Hematopoietic multipotent progenitor cell treated with erythropoietin and hydrocortisone succinate and interleukin-3 and kit ligand, for 4 days (in vitro differentiated cells): ENCODE results near the gene SLC5A2.
A peak's percentile ranks its signal among the peaks of the same experiment; 100 is the strongest.
"Not testable (repeated sequence)": the region's sequence is repeated elsewhere in the genome, so short reads cannot be mapped to it uniquely, and the experiment has no call there.

Experiments
- DNase-seq: peaks from one replicate; pipeline ENCODE4 v3.0.0-alpha.2; 2015

SLC5A2 gene

GRCh38 chr16:31477220-31478216 is 5.4 kb upstream of the SLC5A2 start:
- DNase-seq = peak; percentile 89

DNA sequence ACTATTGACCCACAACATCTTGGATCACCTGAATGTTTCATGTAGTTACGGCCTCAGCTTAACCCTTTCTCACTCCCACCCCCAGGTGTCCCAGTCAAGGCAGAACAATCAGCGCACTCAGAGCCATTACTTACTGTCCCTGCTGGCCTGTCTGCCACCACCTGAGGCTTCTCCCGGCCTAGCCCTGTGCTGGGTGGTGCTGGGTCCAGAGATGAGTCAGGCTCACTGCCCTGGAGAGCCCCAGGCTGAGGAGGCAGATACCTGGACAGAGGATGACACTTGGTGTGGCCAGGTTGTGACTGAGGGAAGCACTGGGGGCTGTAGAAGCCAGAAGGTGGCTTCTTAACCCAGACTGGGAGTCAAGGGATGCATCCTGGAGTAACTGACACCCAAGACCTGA is 4.0 kb upstream of the SLC5A2 start:
- DNase-seq = no peak

- no peak for DNase-seq
These were observed 3.2 kb upstream of the SLC5A2 start for GRCh38 chr16:31479751-31480150.

DNA sequence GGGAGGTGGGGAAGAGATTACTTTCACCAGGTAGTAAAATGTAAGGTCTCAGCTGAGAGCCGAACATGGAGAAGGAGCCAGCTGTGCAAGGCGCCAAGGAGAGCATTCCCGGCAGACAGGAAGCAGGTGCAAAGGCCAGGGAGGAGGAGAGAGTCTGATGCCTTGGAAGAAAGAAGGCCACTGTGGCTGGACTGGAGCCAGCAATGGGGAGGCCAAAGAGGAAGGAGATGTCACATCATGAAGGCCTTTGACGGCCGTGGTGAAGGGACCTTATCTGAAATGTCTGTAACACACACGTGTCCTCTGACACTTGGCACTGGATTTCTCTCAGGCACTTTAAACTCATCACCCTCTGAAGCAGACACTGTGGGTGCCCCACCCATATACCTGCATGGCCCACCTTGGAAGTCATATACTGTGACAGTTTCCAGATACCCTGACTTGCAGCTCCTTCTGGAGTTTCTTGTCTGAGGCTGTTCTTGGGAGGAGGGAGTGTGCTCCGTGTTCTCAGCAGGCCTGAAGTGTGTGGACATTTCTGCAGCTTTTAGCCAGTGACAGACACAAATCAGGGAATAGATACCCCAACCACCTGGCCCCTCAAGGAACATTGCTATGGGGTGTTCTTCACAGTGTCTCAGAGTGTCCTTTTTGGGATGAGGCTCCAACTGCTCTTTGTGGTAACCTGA is 1.9 kb upstream of the SLC5A2 start:
- DNase-seq = peak; percentile 78

GRCh38 chr16:31484048-31484447 is 1.1 kb downstream of the SLC5A2 start:
- not testable (repeated sequence) for DNase-seq

DNA sequence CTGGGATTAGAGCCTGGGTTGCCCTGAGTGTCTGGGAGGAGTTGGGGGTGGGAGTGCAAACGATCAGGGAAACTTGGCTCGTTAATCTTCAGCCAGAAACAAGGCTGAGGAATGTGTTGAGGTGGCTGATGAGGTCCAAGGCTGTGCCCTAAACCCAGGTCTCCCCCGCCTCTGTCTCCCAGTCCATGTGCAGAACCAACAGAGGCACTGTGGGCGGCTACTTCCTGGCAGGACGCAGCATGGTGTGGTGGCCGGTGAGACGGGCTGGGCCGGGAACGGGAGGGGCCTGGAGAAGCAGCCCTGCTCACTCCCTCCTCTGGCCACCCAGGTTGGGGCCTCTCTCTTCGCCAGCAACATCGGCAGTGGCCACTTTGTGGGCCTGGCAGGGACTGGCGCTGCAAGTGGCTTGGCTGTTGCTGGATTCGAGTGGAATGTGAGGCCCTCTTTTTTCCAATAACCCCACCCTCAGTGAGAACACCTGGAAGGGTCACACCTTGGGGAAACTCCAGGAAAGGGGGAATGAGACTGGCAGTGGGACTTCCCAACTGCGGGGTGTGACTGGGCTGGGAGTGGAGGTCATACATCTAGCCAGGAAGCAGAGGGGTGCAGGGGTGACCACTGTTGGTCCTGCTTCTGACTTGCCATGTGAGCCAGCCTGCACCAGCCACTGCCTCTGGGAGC is 1.7 kb downstream of the SLC5A2 start:
- DNase-seq = no peak

- no peak for DNase-seq
These were observed 2.6 kb downstream of the SLC5A2 start for GRCh38 chr16:31485571-31485970.

DNA sequence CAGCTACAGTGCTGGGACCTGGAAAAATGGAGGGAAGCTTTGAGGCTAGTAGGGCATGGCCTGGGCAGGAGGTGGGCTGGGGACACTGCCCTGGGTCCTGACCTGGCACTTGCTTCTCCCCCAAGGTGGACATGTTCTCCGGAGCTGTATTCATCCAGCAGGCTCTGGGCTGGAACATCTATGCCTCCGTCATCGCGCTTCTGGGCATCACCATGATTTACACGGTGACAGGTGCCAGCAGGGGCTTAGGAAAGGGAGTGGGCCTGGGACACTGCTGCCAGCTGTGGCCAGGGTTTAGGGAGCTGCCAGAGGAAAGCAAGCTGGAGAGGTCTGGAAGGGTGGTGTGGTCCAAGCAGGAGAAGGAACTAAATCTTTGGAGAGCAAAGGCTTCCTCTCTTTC is 3.1 kb downstream of the SLC5A2 start:
- DNase-seq = no peak

DNA sequence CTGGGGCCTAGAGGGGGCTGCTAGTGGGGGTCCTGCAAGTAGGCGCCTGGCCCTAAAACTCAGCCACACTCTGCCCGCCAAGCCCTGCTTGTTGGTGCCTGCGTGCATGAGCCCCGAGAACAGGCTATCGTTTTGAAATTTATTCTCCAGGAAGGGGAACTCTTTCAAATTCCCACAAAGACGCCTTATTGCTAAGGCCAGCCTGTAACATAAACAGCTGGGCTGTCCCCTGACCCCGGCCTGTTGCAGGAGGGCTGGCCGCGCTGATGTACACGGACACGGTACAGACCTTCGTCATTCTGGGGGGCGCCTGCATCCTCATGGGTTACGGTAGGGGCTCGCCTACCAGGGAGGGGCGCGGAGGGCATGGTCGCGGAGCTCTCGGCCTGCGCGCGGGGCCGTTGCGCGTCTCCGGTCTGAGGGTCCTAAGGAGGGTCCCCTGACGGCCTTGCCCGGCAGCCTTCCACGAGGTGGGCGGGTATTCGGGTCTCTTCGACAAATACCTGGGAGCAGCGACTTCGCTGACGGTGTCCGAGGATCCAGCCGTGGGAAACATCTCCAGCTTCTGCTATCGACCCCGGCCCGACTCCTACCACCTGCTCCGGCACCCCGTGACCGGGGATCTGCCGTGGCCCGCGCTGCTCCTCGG is 4.3 kb downstream of the SLC5A2 start:
- DNase-seq = no peak

- peak; percentile 88 for DNase-seq
These were observed 5.0 kb downstream of the SLC5A2 start for GRCh38 chr16:31487720-31488467.

- DNase-seq = no peak
These were observed 5.8 kb downstream of the SLC5A2 start for GRCh38 chr16:31488468-31489297.

DNA sequence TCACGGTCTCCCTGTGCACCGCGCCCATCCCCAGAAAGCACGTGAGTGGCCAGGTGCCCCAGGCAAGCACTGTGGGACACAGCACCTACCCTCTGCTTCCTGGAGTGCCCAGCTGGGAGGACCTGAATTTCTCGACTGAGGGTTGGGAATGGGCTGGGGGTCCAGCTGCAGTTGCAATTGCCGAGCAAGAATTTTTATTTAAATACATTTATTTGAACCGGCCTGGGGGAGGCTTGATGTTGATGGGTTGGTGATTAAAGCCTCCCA is 6.3 kb downstream of the SLC5A2 start:
- no peak for DNase-seq

GRCh38 chr16:31489616-31490584 is 7.0 kb downstream of the SLC5A2 start:
- no peak for DNase-seq

GRCh38 chr16:31491778-31492418 is 9.0 kb downstream of the SLC5A2 start:
- no peak for DNase-seq

DNA sequence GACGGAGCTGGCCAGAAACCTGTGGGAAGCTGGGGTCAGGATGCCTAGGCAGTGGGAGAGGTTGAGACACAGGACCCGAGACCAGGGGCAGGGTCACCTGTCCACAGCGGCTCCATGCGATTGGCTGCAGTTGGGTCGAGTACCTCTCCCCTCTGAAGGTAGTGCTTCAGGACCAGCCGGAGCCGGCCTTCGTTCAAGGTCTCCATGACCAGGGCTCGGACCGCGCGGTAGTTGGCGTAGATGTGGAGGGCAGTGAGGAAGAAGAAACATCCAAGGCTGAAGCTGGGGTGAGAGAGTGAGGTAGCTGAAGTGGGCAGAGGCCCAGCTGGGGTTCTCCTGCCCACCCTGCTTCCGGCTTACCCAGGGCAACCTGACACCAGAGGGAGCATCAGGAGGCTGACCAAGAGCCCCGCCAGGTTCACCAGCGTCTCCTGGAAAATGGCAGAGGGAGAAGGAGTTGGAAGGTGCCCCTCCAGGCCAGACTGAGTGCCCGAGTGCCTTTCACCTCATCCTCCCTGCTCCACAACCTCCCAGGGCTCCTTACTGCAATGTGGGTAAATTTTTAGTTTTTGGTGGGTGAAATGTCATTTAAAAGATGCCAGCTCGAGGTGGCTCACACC is 10.7 kb downstream of the SLC5A2 start:
- DNase-seq = no peak

DNA sequence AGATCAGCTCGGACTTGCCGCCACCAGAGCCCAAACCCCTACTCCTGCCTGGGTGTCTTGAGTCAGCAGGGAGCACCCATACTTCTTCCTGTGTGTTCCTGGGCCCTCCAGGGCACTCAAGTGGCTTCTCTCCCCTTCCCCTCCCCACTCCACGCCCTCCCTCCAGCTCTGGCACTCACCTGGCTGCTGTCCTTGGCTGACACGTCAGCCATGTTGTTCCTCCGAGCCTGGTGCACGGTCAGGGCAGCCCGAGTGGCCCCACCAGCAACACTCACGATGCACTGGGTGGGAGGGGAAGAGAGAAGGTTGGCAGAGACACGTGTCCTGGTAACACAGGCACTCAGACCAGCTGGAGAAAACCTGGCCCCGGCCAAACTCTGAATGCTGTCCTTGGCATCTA is 13.7 kb downstream of the SLC5A2 start:
- DNase-seq = no peak

GRCh38 chr16:31498493-31498892 is 15.6 kb downstream of the SLC5A2 start:
- no peak for DNase-seq

- no peak for DNase-seq
These were observed 17.0 kb downstream of the SLC5A2 start for GRCh38 chr16:31499928-31500327.

GRCh38 chr16:31501226-31501965 is 18.5 kb downstream of the SLC5A2 start:
- no peak for DNase-seq
